KMS-11 (cell line): ENCODE data around the gene CRY2.

Experiments
- H2AFZ ChIP-seq: fragments of 200-600 bp; sonication (generic); 2 replicates; pipeline ENCODE4 v1.6.1; 2016; ENCODE audit warnings: antibody characterized with exemption, mixed run types, low read depth
- H3K27ac ChIP-seq: fragments of 200-600 bp; sonication (generic); 2 replicates; pipeline ENCODE4 v1.6.1; 2016; ENCODE audit warnings: mild to moderate bottlenecking, mixed run types
- H3K27me3 ChIP-seq: fragments of 200-600 bp; sonication (generic); 2 replicates; pipeline ENCODE4 v1.6.1; 2017; ENCODE audit warnings: mild to moderate bottlenecking, low read depth, mixed run types, moderate library complexity; ENCODE audit not compliant: insufficient read depth
- H3K36me3 ChIP-seq: fragments of 200-600 bp; sonication (generic); 2 replicates; pipeline ENCODE4 v1.6.1; 2017; ENCODE audit warnings: mild to moderate bottlenecking, mixed run types; ENCODE audit not compliant: insufficient read depth
- H3K4me1 ChIP-seq: fragments of 200-600 bp; sonication (generic); 2 replicates; pipeline ENCODE4 v1.6.1; 2016; ENCODE audit warnings: mild to moderate bottlenecking, low read depth, mixed run types; ENCODE audit not compliant: poor library complexity, severe bottlenecking
- H3K4me2 ChIP-seq: fragments of 200-600 bp; sonication (generic); 2 replicates; pipeline ENCODE4 v1.7.0; 2016; ENCODE audit warnings: mild to moderate bottlenecking, mixed run types
- H3K4me3 ChIP-seq: fragments of 200-600 bp; sonication (generic); IDR thresholded peaks from 2 replicates; pipeline ENCODE4 v1.6.1; 2017; ENCODE audit warnings: low read depth, low read length, mixed read lengths; ENCODE audit not compliant: insufficient read depth
- H3K79me2 ChIP-seq: fragments of 200-600 bp; sonication (generic); 2 replicates; pipeline ENCODE4 v1.6.1; 2016; ENCODE audit warnings: low read depth, mixed run types; ENCODE audit not compliant: insufficient read depth
- H3K9ac ChIP-seq: fragments of 200-600 bp; sonication (generic); 2 replicates; pipeline ENCODE4 v1.6.1; 2016; ENCODE audit warnings: mild to moderate bottlenecking, mixed run types
- H4K20me1 ChIP-seq: fragments of 200-600 bp; sonication (generic); 2 replicates; pipeline ENCODE4 v1.6.1; 2016; ENCODE audit warnings: mild to moderate bottlenecking, mixed run types; ENCODE audit not compliant: insufficient read depth
- CTCF ChIP-seq: fragments of 200-600 bp; sonication (generic); conservative IDR thresholded peaks from 2 replicates; pipeline ENCODE4 v1.6.1; 2017; ENCODE audit warnings: low read depth, mild to moderate bottlenecking, antibody characterized with exemption, low read length, moderate library complexity, mixed read lengths

The CRY2 gene

GRCh38 chr11:45922425-45923082 is 75.3 kb downstream of the CRY2 start, which contains the start of gene LARGE2:
Gene LARGE2 (plus strand): TSS chr11:45922656. CDS start chr11:45922883, 227 bp downstream.
- no peaks in the 10 kb centered on the region for H3K36me3 ChIP-seq
- no peak for TF ChIP-seq CTCF
- H3K27ac ChIP-seq: no peak within 1 kb of the TSS
- peaks cover 6% of the 10 kb centered on the region for H3K4me1 ChIP-seq
- H2AFZ ChIP-seq: peak within 1 kb of the TSS; percentile 73
- H4K20me1 ChIP-seq: no peaks in the 10 kb centered on the region
- no peak within 1 kb of the TSS for H3K9ac ChIP-seq
- 0 out of 2 replicates have a peak, but pooled peaks cover 5% of the 10 kb centered on the region for H3K27me3 ChIP-seq
- H3K4me2 ChIP-seq: peak within 1 kb of the TSS; percentile 39
- no peak within 1 kb of the TSS for H3K4me3 ChIP-seq
- H3K79me2 ChIP-seq: no peaks in the 10 kb centered on the region

- no peaks in the 10 kb centered on the region for H4K20me1 ChIP-seq
- no peak overlapping the region for H3K4me2 ChIP-seq
- no peak overlapping the region for H2AFZ ChIP-seq
- H3K4me3 ChIP-seq: no peak overlapping the region
- H3K27ac ChIP-seq: no peak overlapping the region
- no peaks in the 10 kb centered on the region for H3K36me3 ChIP-seq
- H3K79me2 ChIP-seq: no peaks in the 10 kb centered on the region
- peaks cover 2% of the 10 kb centered on the region for H3K4me1 ChIP-seq
- H3K27me3 ChIP-seq: 0 out of 2 replicates have a peak, but pooled peaks cover 5% of the 10 kb centered on the region
- H3K9ac ChIP-seq: no peak overlapping the region
- TF ChIP-seq CTCF: no peak
Observed at GRCh38 chr11:45924036-45924915, 77.0 kb downstream of the CRY2 start.

GRCh38 chr11:45924927-45925326 is 77.7 kb downstream of the CRY2 start:
- no peak overlapping the region for H2AFZ ChIP-seq
- no peaks in the 10 kb centered on the region for H4K20me1 ChIP-seq
- H3K4me2 ChIP-seq: no peak overlapping the region
- no peaks in the 10 kb centered on the region for H3K79me2 ChIP-seq
- H3K4me1 ChIP-seq: peaks cover 8% of the 10 kb centered on the region
- no peak overlapping the region for H3K9ac ChIP-seq
- no peaks in the 10 kb centered on the region for H3K36me3 ChIP-seq
- no peak overlapping the region for H3K4me3 ChIP-seq
- no peak for TF ChIP-seq CTCF
- 0 out of 2 replicates have a peak, but pooled peaks cover 5% of the 10 kb centered on the region for H3K27me3 ChIP-seq
- no peak overlapping the region for H3K27ac ChIP-seq

GRCh38 chr11:45925550-45925949 is 78.3 kb downstream of the CRY2 start:
- no peak overlapping the region for H3K4me2 ChIP-seq
- H3K27ac ChIP-seq: no peak overlapping the region
- 0 out of 2 replicates have a peak, but pooled peaks cover 5% of the 10 kb centered on the region for H3K27me3 ChIP-seq
- no peak overlapping the region for H3K9ac ChIP-seq
- no peaks in the 10 kb centered on the region for H3K79me2 ChIP-seq
- H3K4me3 ChIP-seq: no peak overlapping the region
- no peak overlapping the region for H2AFZ ChIP-seq
- H4K20me1 ChIP-seq: no peaks in the 10 kb centered on the region
- peaks cover 14% of the 10 kb centered on the region for H3K4me1 ChIP-seq
- no peak for TF ChIP-seq CTCF
- no peaks in the 10 kb centered on the region for H3K36me3 ChIP-seq
